Measurements from ENCODE around the gene PPARG.

Gene PPARG

GRCh38 chr3:12312010-12312409 lies 23.1 kb downstream of the PPARG start:
- TF ChIP-seq POLR2A (IDR thresholded peaks at IDR 0.05; ENCODE audit: extremely low read depth, insufficient read length) (no peak), MAX (IDR thresholded peaks at IDR 0.05; ENCODE audit: low read depth, low read length) (no peak), CTCF (IDR thresholded peaks at IDR 0.05; ENCODE audit: low read depth, low read length) (no peak), MYC (IDR thresholded peaks at IDR 0.05; ENCODE audit: low read depth, low read length) (no peak)
- H3K4me3 ChIP-seq (ENCODE audit: low read depth, low read length) = no peak overlapping the region
- DNase-seq (ENCODE audit: low read depth) = no peak

GRCh38 chr3:12313519-12313918 lies 24.6 kb downstream of the PPARG start:
- no peak for DNase-seq (ENCODE audit: low read depth)
- no peak overlapping the region for H3K4me3 ChIP-seq (ENCODE audit: low read depth, low read length)
- TF ChIP-seq MYC (IDR thresholded peaks at IDR 0.05; ENCODE audit: low read depth, low read length) = no peak
- TF ChIP-seq MAX (IDR thresholded peaks at IDR 0.05; ENCODE audit: low read depth, low read length) = no peak
- no peak for TF ChIP-seq POLR2A (IDR thresholded peaks at IDR 0.05; ENCODE audit: extremely low read depth, insufficient read length)
- TF ChIP-seq CTCF (IDR thresholded peaks at IDR 0.05; ENCODE audit: low read depth, low read length) = no peak

GRCh38 chr3:12316253-12316652 lies 27.4 kb downstream of the PPARG start:
- no peak overlapping the region for H3K4me3 ChIP-seq (ENCODE audit: low read depth, low read length)
- DNase-seq (ENCODE audit: low read depth) = peak; percentile 31
- TF ChIP-seq MAX (IDR thresholded peaks at IDR 0.05; ENCODE audit: low read depth, low read length) (no peak), MYC (IDR thresholded peaks at IDR 0.05; ENCODE audit: low read depth, low read length) (no peak), POLR2A (IDR thresholded peaks at IDR 0.05; ENCODE audit: extremely low read depth, insufficient read length) (no peak), CTCF (IDR thresholded peaks at IDR 0.05; ENCODE audit: low read depth, low read length) (no peak)

- no peak for DNase-seq (ENCODE audit: low read depth)
- TF ChIP-seq MAX (IDR thresholded peaks at IDR 0.05; ENCODE audit: low read depth, low read length) (no peak), POLR2A (IDR thresholded peaks at IDR 0.05; ENCODE audit: extremely low read depth, insufficient read length) (no peak), CTCF (IDR thresholded peaks at IDR 0.05; ENCODE audit: low read depth, low read length) (no peak), MYC (IDR thresholded peaks at IDR 0.05; ENCODE audit: low read depth, low read length) (no peak)
- H3K4me3 ChIP-seq (ENCODE audit: low read depth, low read length) = no peak overlapping the region
Observed at GRCh38 chr3:12316729-12317351, 28.0 kb downstream of the PPARG start.

GRCh38 chr3:12317914-12318313 lies 29.0 kb downstream of the PPARG start:
- H3K4me3 ChIP-seq (ENCODE audit: low read depth, low read length) = no peak overlapping the region
- TF ChIP-seq POLR2A (IDR thresholded peaks at IDR 0.05; ENCODE audit: extremely low read depth, insufficient read length) (no peak), MYC (IDR thresholded peaks at IDR 0.05; ENCODE audit: low read depth, low read length) (no peak), CTCF (IDR thresholded peaks at IDR 0.05; ENCODE audit: low read depth, low read length) (no peak), MAX (IDR thresholded peaks at IDR 0.05; ENCODE audit: low read depth, low read length) (no peak)
- DNase-seq (ENCODE audit: low read depth) = no peak
